GM23248 (cell line): ENCODE data around the gene GSG1L. TPM values are rescaled to one million over a fixed set of nuclear protein-coding genes. Genes with fewer than 3 reads are reported as not detected.

Experiments used
- DNase-seq: peaks from one replicate; pipeline ENCODE4 v3.0.0-alpha.2; 2015
- H2AFZ ChIP-seq: fragments of 200-600 bp; sonication (generic); 2 replicates; pipeline ENCODE4 v1.6.1; 2016; ENCODE audit warnings: antibody characterized with exemption
- H3F3A ChIP-seq: fragments of 200-600 bp; sonication (generic); 2 replicates; pipeline ENCODE4 v1.6.1; 2016; ENCODE audit warnings: mild to moderate bottlenecking, antibody characterized with exemption, mixed run types; ENCODE audit not compliant: insufficient read depth
- H3K27ac ChIP-seq: fragments of 200-600 bp; sonication (generic); 2 replicates; pipeline ENCODE4 v1.5.1; 2016; ENCODE audit warnings: mild to moderate bottlenecking
- H3K27me3 ChIP-seq: fragments of 200-600 bp; sonication (generic); replicated peaks from 2 replicates; pipeline ENCODE4 v1.6.1; 2016; ENCODE audit warnings: mild to moderate bottlenecking; ENCODE audit not compliant: insufficient read depth
- H3K36me3 ChIP-seq: fragments of 200-600 bp; sonication (generic); 2 replicates; pipeline ENCODE4 v1.6.1; 2016; ENCODE audit warnings: low read depth, mild to moderate bottlenecking
- H3K4me1 ChIP-seq: fragments of 200-600 bp; sonication (generic); 2 replicates; pipeline ENCODE4 v1.6.1; 2016; ENCODE audit warnings: mild to moderate bottlenecking; ENCODE audit not compliant: insufficient read depth
- H3K4me2 ChIP-seq: fragments of 200-600 bp; sonication (generic); one replicate; pipeline ENCODE4 v1.6.1; 2016; ENCODE audit warnings: mild to moderate bottlenecking; ENCODE audit not compliant: unreplicated experiment
- H3K4me3 ChIP-seq: fragments of 200-600 bp; sonication (generic); 2 replicates; pipeline ENCODE4 v1.5.1; 2016; ENCODE audit warnings: mild to moderate bottlenecking
- H3K79me2 ChIP-seq: fragments of 200-600 bp; sonication (generic); 2 replicates; pipeline ENCODE4 v1.6.1; 2016; ENCODE audit warnings: mild to moderate bottlenecking; ENCODE audit not compliant: insufficient read depth
- H3K9ac ChIP-seq: fragments of 200-600 bp; sonication (generic); 2 replicates; pipeline ENCODE4 v1.6.1; 2016; ENCODE audit warnings: mild to moderate bottlenecking
- H3K9me2 ChIP-seq: fragments of 200-600 bp; sonication (generic); 2 replicates; pipeline ENCODE4 v1.6.1; 2016; ENCODE audit warnings: mixed run types, mild to moderate bottlenecking, moderate library complexity; ENCODE audit not compliant: insufficient read depth
- H3K9me3 ChIP-seq: fragments of 200-600 bp; sonication (generic); one replicate; pipeline ENCODE4 v1.6.1; 2017; ENCODE audit warnings: low read depth
- H4K20me1 ChIP-seq: fragments of 200-600 bp; sonication (generic); 2 replicates; pipeline ENCODE4 v1.6.0; 2016; ENCODE audit not compliant: insufficient read depth
- EZH2 ChIP-seq: fragments of 200-600 bp; sonication (generic); IDR thresholded peaks from 2 replicates; pipeline ENCODE4 v1.6.1; 2018; ENCODE audit warnings: antibody characterized with exemption, mild to moderate bottlenecking; ENCODE audit not compliant: insufficient read depth, poor library complexity, severe bottlenecking
- EZH2phosphoT487 ChIP-seq: fragments of 200-600 bp; sonication (generic); IDR thresholded peaks from 2 replicates; pipeline ENCODE4 v1.6.1; 2018; ENCODE audit warnings: antibody characterized with exemption, moderate library complexity, mild to moderate bottlenecking, low read depth; ENCODE audit not compliant: insufficient read depth
- WGBS, 2 experiments: methylation state at CpG; one replicate each; pipeline ENCODE4 v1.1.6; 2015 to 2017; ENCODE audit warnings: low lambda C conversion rate in 2 of 2, low coverage in 1 of 2; ENCODE audit errors: missing lambda C conversion rate in 2 of 2; 5-methylcytosine and 5-hydroxymethylcytosine counted together
- in situ Hi-C: fragments of 300-500 bp; cut with MboI; formaldehyde crosslinking; loops from 2 replicates; pipeline ENCODE4 v1.15.0; 2020
- polyA plus RNA-seq: library from polyadenylated mRNA; unstranded; fragments of >200 nt; fragmentation: Nextera tagmentation; extraction: Ambion mirVana; gene quantifications from 2 replicates; pipeline ENCODE4 v1.2.1, GENCODE V29; 2016
- total RNA-seq: library from RNA; depleted of rRNA; stranded (reverse); fragments of >200 nt; shearing (Covaris generic); gene quantifications from 2 replicates; pipeline ENCODE4 v1.2.3, GENCODE V29; 2014

GSG1L gene
- total and polyA plus RNA-seq, 2 experiments from 2014 or later: not detected

DNA sequence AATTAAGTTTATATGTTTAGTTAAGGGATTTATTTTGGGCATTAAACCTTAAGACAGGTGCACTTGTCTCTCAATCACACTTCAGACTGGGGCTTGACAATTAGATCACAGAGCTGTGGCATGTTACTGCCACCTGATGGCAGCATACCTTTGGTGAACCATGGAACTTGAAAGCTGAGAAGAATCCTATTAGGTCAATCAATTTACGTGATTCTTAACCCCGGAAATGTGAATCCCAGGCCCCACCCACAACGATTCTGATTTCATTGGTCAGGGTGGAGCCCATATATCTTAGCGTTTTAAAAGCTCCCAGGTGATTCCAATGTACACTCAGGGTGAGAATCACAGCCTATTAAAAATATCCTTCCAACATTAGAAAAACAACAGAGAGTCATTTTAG, 91.0 kb downstream of the GSG1L start:
- H3K4me3 ChIP-seq: no peak overlapping the region
- TF ChIP-seq EZH2phosphoT487 (no peak), EZH2 (no peak)
- no peak overlapping the region for H3K27ac ChIP-seq
- H3K9me3 ChIP-seq: no peaks in the 10 kb centered on the region
- H2AFZ ChIP-seq: no peak overlapping the region
- in situ Hi-C loops: no loop called here
- H4K20me1 ChIP-seq: no peaks in the 10 kb centered on the region
- no peaks in the 10 kb centered on the region for H3K36me3 ChIP-seq
- H3K27me3 ChIP-seq: peaks cover 20% of the 10 kb centered on the region
- no peaks in the 10 kb centered on the region for H3K9me2 ChIP-seq
- H3K4me1 ChIP-seq: no peaks in the 10 kb centered on the region
- WGBS, 2 experiments: 2 to 4% methylated on average over 4 of the region's 4 CpGs
- H3K9ac ChIP-seq: no peak overlapping the region
- H3K79me2 ChIP-seq: no peaks in the 10 kb centered on the region
- no peak overlapping the region for H3K4me2 ChIP-seq
- peak; percentile 33 for DNase-seq
- no peaks in the 10 kb centered on the region for H3F3A ChIP-seq

DNA sequence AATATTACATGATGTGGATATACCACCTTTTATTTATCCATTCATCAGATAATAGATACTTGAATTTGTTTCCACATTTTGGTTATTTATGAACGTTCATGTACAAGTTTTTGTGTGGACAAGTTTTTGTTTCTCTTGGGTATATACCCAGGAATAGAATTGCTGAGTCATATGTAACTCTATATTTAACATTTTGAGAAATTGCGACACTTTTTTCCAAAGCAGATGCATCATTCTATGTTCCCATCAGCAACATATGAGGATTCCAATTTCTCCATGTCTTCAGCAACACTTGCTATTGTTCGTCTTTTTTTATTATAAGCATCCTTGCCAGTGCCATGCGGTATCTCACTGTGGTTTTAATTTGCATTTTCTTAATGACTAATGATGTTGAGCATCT, 93.9 kb downstream of the GSG1L start:
- H3K79me2 ChIP-seq: no peaks in the 10 kb centered on the region
- TF ChIP-seq EZH2: no peak
- TF ChIP-seq EZH2phosphoT487: no peak
- DNase-seq: peak; percentile 63
- no peaks in the 10 kb centered on the region for H3F3A ChIP-seq
- H3K36me3 ChIP-seq: no peaks in the 10 kb centered on the region
- H4K20me1 ChIP-seq: no peaks in the 10 kb centered on the region
- H2AFZ ChIP-seq: no peak overlapping the region
- no peak overlapping the region for H3K4me2 ChIP-seq
- H3K4me3 ChIP-seq: no peak overlapping the region
- no peaks in the 10 kb centered on the region for H3K4me1 ChIP-seq
- peaks cover 13% of the 10 kb centered on the region for H3K27me3 ChIP-seq
- no peak overlapping the region for H3K27ac ChIP-seq
- H3K9ac ChIP-seq: no peak overlapping the region
- no peaks in the 10 kb centered on the region for H3K9me3 ChIP-seq
- WGBS, 2 experiments: 58% methylated on average over 4 of the region's 4 CpGs
- no peaks in the 10 kb centered on the region for H3K9me2 ChIP-seq
- in situ Hi-C loops: no loop called here

DNA sequence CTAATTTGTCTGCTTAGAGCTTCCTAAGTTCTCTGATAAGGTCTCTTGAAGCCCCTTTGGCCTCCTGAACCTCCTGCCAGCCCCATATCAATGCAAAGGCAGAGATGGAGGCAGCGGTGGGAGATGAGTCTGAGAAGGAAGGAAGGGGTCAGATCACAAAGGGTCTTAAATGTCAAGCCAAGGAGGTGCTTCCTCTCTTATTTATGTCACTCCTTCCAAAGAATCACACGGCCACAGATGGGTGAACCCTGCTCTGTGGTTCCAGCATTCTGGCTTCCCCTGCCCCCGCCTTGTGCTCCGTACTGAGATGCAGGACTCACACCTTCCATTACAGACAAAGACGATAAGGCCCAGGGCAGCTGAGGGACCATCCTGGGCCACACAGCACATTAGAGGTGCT, 96.3 kb downstream of the GSG1L start:
- H2AFZ ChIP-seq: no peak overlapping the region
- no peaks in the 10 kb centered on the region for H3K9me3 ChIP-seq
- no peaks in the 10 kb centered on the region for H3K36me3 ChIP-seq
- H4K20me1 ChIP-seq: no peaks in the 10 kb centered on the region
- DNase-seq: no peak
- no peaks in the 10 kb centered on the region for H3K4me1 ChIP-seq
- H3K27ac ChIP-seq: no peak overlapping the region
- no peak overlapping the region for H3K9ac ChIP-seq
- in situ Hi-C loops: no loop called here
- no peaks in the 10 kb centered on the region for H3K9me2 ChIP-seq
- H3K27me3 ChIP-seq: peaks cover 13% of the 10 kb centered on the region
- no peak overlapping the region for H3K4me3 ChIP-seq
- H3K4me2 ChIP-seq: no peak overlapping the region
- TF ChIP-seq EZH2: no peak
- TF ChIP-seq EZH2phosphoT487: no peak
- H3F3A ChIP-seq: no peaks in the 10 kb centered on the region
- WGBS, 2 experiments: 63% methylated on average over 5 of the region's 5 CpGs
- no peaks in the 10 kb centered on the region for H3K79me2 ChIP-seq

DNA sequence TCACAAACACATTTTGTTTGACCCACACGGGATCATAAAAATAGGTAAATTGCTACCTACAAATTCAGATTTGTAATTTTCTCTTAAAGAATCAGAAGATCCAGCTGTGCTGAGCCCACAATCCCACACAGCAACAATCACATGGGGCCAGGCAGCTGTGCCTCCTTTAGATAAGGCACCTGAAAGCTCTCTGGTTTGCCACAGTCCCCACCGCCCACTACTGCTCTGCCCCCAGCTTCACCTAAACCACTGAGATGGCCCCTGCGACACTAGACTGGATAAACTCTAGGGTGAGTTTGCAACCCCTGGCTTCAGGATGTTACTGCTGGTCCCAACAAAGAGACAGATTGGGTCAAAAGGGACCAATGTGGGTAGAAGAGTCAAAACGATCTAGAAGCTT, 96.8 kb downstream of the GSG1L start:
- no peak overlapping the region for H3K4me3 ChIP-seq
- no peaks in the 10 kb centered on the region for H3K4me1 ChIP-seq
- 40 to 51% methylated on average over 4 of the region's 4 CpGs for WGBS, 2 experiments

DNA sequence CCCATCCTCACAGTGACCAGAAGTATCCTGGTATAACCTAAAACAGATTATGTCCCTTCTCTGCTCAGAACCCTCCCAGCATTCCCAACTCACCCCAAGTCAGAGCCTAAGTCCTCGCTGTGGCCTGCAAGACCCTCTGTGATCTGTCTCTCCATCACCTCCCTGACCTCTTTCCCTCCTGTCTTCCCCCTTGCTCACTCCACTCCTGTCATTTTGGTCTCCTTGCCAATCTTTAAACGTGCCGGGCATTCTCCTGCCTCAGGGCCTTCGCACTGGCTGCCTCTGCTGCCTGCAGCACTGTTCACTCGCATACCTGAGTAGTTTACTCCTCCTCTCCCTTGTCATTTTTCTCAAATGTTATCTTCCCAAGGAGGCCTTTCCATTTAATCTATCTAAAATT, 97.7 kb downstream of the GSG1L start:
- no peak overlapping the region for H2AFZ ChIP-seq
- no peak overlapping the region for H3K27ac ChIP-seq
- no peaks in the 10 kb centered on the region for H3K36me3 ChIP-seq
- H3K79me2 ChIP-seq: no peaks in the 10 kb centered on the region
- no peaks in the 10 kb centered on the region for H3K9me3 ChIP-seq
- in situ Hi-C loops: no loop called here
- no peak overlapping the region for H3K4me3 ChIP-seq
- H3K4me2 ChIP-seq: no peak overlapping the region
- H4K20me1 ChIP-seq: no peaks in the 10 kb centered on the region
- H3K27me3 ChIP-seq: peaks cover 5% of the 10 kb centered on the region; the same call in 1 of the 2 replicates
- DNase-seq: no peak
- TF ChIP-seq EZH2: no peak
- no peak for TF ChIP-seq EZH2phosphoT487
- WGBS, 2 experiments: 56 to 69% methylated on average over 5 of the region's 5 CpGs
- no peaks in the 10 kb centered on the region for H3K4me1 ChIP-seq
- no peak overlapping the region for H3K9ac ChIP-seq
- no peaks in the 10 kb centered on the region for H3F3A ChIP-seq
- no peaks in the 10 kb centered on the region for H3K9me2 ChIP-seq

More for the DNA sequence above, 96.8 kb downstream of the GSG1L start:
- no peak for DNase-seq
- H3K9me3 ChIP-seq: no peaks in the 10 kb centered on the region
- no peaks in the 10 kb centered on the region for H3K79me2 ChIP-seq
- H3K27me3 ChIP-seq: peaks cover 11% of the 10 kb centered on the region
- H3K9ac ChIP-seq: no peak overlapping the region
- H2AFZ ChIP-seq: no peak overlapping the region
- H3F3A ChIP-seq: no peaks in the 10 kb centered on the region
- in situ Hi-C loops: no loop called here
- no peaks in the 10 kb centered on the region for H4K20me1 ChIP-seq
- TF ChIP-seq EZH2: no peak
- no peaks in the 10 kb centered on the region for H3K36me3 ChIP-seq
- H3K27ac ChIP-seq: no peak overlapping the region
- no peaks in the 10 kb centered on the region for H3K9me2 ChIP-seq
- no peak overlapping the region for H3K4me2 ChIP-seq
